ENCODE results near the gene GLDC.

- TF ChIP-seq, protein P1, sequence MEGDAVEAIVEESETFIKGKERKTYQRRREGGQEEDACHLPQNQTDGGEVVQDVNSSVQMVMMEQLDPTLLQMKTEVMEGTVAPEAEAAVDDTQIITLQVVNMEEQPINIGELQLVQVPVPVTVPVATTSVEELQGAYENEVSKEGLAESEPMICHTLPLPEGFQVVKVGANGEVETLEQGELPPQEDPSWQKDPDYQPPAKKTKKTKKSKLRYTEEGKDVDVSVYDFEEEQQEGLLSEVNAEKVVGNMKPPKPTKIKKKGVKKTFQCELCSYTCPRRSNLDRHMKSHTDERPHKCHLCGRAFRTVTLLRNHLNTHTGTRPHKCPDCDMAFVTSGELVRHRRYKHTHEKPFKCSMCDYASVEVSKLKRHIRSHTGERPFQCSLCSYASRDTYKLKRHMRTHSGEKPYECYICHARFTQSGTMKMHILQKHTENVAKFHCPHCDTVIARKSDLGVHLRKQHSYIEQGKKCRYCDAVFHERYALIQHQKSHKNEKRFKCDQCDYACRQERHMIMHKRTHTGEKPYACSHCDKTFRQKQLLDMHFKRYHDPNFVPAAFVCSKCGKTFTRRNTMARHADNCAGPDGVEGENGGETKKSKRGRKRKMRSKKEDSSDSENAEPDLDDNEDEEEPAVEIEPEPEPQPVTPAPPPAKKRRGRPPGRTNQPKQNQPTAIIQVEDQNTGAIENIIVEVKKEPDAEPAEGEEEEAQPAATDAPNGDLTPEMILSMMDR (IDR thresholded peaks at IDR 0.05; ENCODE audit: low read length) = no peak
- no peak for TF ChIP-seq EZH2phosphoT487 (IDR thresholded peaks at IDR 0.05; ENCODE audit: low read length)
- TF ChIP-seq EZH2 (optimal IDR thresholded peaks at IDR 0.05; ENCODE audit: low read depth, low read length) = no peak
Measured at GRCh38 chr9:6490863-6491262, 154.7 kb downstream of the GLDC start.

Measured in MM.1S (cell line).